Stimulated activated CD4-positive, alpha-beta T cell treated with anti-CD3 and anti-CD28 coated beads, Interleukin-12 subunit alpha, Interleukin-12 subunit beta, amount 100 ng/mL, for 24 hours (primary cell): ENCODE measurements around the gene DIP2B.

Experiments used
- DNase-seq, 2 experiments: peaks; one replicate each; pipeline ENCODE4 v3.0.0-alpha.2; 2020; ENCODE audit warnings: low read depth in 2 of 2

The DIP2B gene

GRCh38 chr12:50574601-50575348, 70.0 kb downstream of the DIP2B start:
- DNase-seq: no peak

- no peak for DNase-seq
Measured at GRCh38 chr12:50579757-50580267, 75.0 kb downstream of the DIP2B start.

- no peak for DNase-seq
Measured at GRCh38 chr12:50580436-50580835, 75.7 kb downstream of the DIP2B start.

- DNase-seq: no peak
Measured at GRCh38 chr12:50581226-50582184, 76.7 kb downstream of the DIP2B start.

GRCh38 chr12:50584135-50584534, 79.3 kb downstream of the DIP2B start:
- DNase-seq: no peak

- peak; percentile 5 to 13 for DNase-seq
Measured at GRCh38 chr12:50589650-50590435, 85.1 kb downstream of the DIP2B start.

GRCh38 chr12:50590869-50591268, 86.1 kb downstream of the DIP2B start:
- no peak for DNase-seq

GRCh38 chr12:50595667-50596066, 90.9 kb downstream of the DIP2B start:
- DNase-seq: no peak

GRCh38 chr12:50597200-50598195, 92.7 kb downstream of the DIP2B start:
- peak; percentile 33 to 40 for DNase-seq

GRCh38 chr12:50598321-50598862, 93.6 kb downstream of the DIP2B start:
- no peak for DNase-seq

GRCh38 chr12:50599366-50600095, 94.7 kb downstream of the DIP2B start:
- no peak for DNase-seq

GRCh38 chr12:50600364-50600763, 95.6 kb downstream of the DIP2B start:
- DNase-seq: no peak

- no peak for DNase-seq
Measured at GRCh38 chr12:50603817-50604639, 99.2 kb downstream of the DIP2B start.

- no peak for DNase-seq
Measured at GRCh38 chr12:50604640-50604920, 99.8 kb downstream of the DIP2B start.

GRCh38 chr12:50606675-50607375, 102.0 kb downstream of the DIP2B start:
- DNase-seq: no peak

- no peak for DNase-seq
Measured at GRCh38 chr12:50609292-50609874, 104.6 kb downstream of the DIP2B start.

- no peak for DNase-seq
Measured at GRCh38 chr12:50610171-50610570, 105.4 kb downstream of the DIP2B start.
